Keratinocyte (primary cell): ENCODE measurements around the gene STMN3. TPM values are rescaled to one million over a fixed set of nuclear protein-coding genes. Genes with fewer than 3 reads are reported as not detected.
A peak's percentile ranks its signal among the peaks of the same experiment; 100 is the strongest.

Source experiments
- DNase-seq: peaks from one replicate; pipeline ENCODE4 v3.0.0-alpha.2; 2011; ENCODE audit warnings: low read depth, missing footprints, low spot score
- FAIRE-seq: peaks from 2 replicates; lab custom pipeline; 2011; peaks lifted over from hg19 to GRCh38; lab: Jason Lieb, UNC
- H2AFZ ChIP-seq: 2 replicates; pipeline ENCODE4 v1.6.0; 2012; ENCODE audit warnings: low read length, control low read depth, inconsistent platforms; ENCODE audit not compliant: control insufficient read depth
- H3K27ac ChIP-seq: 2 replicates; pipeline ENCODE4 v1.5.1; 2011; ENCODE audit warnings: low read length; ENCODE audit not compliant: control insufficient read depth, insufficient read depth
- H3K27me3 ChIP-seq: 3 replicates; pipeline ENCODE4 v1.6.0; 2011; ENCODE audit warnings: low read length; ENCODE audit not compliant: control insufficient read depth, insufficient read depth; ENCODE audit errors: extremely low read depth
- H3K36me3 ChIP-seq, 2 experiments: 2 replicates in 1 of 2; 3 replicates in 1 of 2; pipeline ENCODE4 v1.5.1; 2011; ENCODE audit warnings: low read length in 2 of 2, mild to moderate bottlenecking in 1 of 2; ENCODE audit not compliant: control insufficient read depth in 2 of 2, insufficient read depth in 2 of 2; ENCODE audit errors: extremely low read depth in 1 of 2
- H3K4me1 ChIP-seq: 3 replicates; pipeline ENCODE4 v1.5.1; 2011; ENCODE audit warnings: low read length; ENCODE audit not compliant: control insufficient read depth, insufficient read depth; ENCODE audit errors: extremely low read depth
- H3K4me2 ChIP-seq: 3 replicates; pipeline ENCODE4 v1.6.0; 2011; ENCODE audit warnings: low read depth, low read length; ENCODE audit not compliant: control insufficient read depth, insufficient read depth; ENCODE audit errors: extremely low read depth
- H3K4me3 ChIP-seq, 3 experiments: fragments of 200-600 bp in 1 of 3; sonication (generic) in 1 of 3; 2 replicates in 2 of 3; 3 replicates in 1 of 3; pipeline ENCODE4 v1.5.1; 2011 to 2016; ENCODE audit warnings: low read length in 3 of 3, mild to moderate bottlenecking in 3 of 3, control low read depth in 2 of 3, inconsistent platforms in 1 of 3, low read depth in 1 of 3, mixed read lengths in 1 of 3, mixed run types in 1 of 3, moderate library complexity in 1 of 3; ENCODE audit not compliant: control insufficient read depth in 2 of 3, insufficient read depth in 2 of 3; ENCODE audit errors: extremely low read depth in 1 of 3
- H3K79me2 ChIP-seq: 2 replicates; pipeline ENCODE4 v1.6.0; 2012; ENCODE audit warnings: low read length; ENCODE audit not compliant: control insufficient read depth, insufficient read depth
- H3K9ac ChIP-seq: 3 replicates; pipeline ENCODE4 v1.6.0; 2011; ENCODE audit warnings: low read length; ENCODE audit not compliant: control insufficient read depth, insufficient read depth; ENCODE audit errors: extremely low read depth
- H3K9me1 ChIP-seq: 3 replicates; pipeline ENCODE4 v1.6.0; 2011; ENCODE audit warnings: low read length; ENCODE audit not compliant: control insufficient read depth, insufficient read depth; ENCODE audit errors: extremely low read depth
- H3K9me3 ChIP-seq: 2 replicates; pipeline ENCODE4 v1.5.1; 2012; ENCODE audit warnings: low read depth, low read length; ENCODE audit not compliant: control insufficient read depth
- H4K20me1 ChIP-seq: 3 replicates; pipeline ENCODE4 v1.6.0; 2011; ENCODE audit warnings: low read length; ENCODE audit not compliant: control insufficient read depth, insufficient read depth; ENCODE audit errors: extremely low read depth
- CTCF ChIP-seq, 3 experiments: IDR thresholded peaks in 1 of 3; conservative IDR thresholded peaks in 1 of 3; optimal IDR thresholded peaks in 1 of 3; 2 replicates in 2 of 3; 3 replicates in 1 of 3; pipeline versions ENCODE3 to v1.5.1; 2011; ENCODE audit warnings: low read length in 3 of 3, mild to moderate bottlenecking in 3 of 3, moderate library complexity in 2 of 3, control low read depth in 1 of 3, inconsistent platforms in 1 of 3; ENCODE audit not compliant: insufficient read depth in 2 of 3; ENCODE audit errors: extremely low read depth in 1 of 3
- EZH2 ChIP-seq: IDR thresholded peaks from one replicate; pipeline ENCODE4 v1.6.1; 2012; ENCODE audit warnings: inconsistent platforms, mild to moderate bottlenecking, low read length, moderate library complexity
- dilution Hi-C: fragments of 300-500 bp; cut with MboI; formaldehyde crosslinking; loops from one replicate; pipeline ENCODE4 v1.7.0; 2020; ENCODE audit warnings: low sequenced_read_pairs; ENCODE audit not compliant: extremely low pct_ligation_motif_present
- polyA plus RNA-seq, 5 experiments: library from polyadenylated mRNA; depleted of rRNA in 3 of 5; stranded (reverse) in 3 of 5; stranded (forward) in 1 of 5; unstranded in 1 of 5; fragments of >200 nt; gene quantifications; 1 replicate in 1 of 5; 2 replicates in 3 of 5; 3 replicates in 1 of 5; pipeline versions ENCODE4 v1.2.1 to v1.2.3, GENCODE V29; 2011 to 2012; ENCODE audit warnings: missing spikeins in 2 of 5, low read depth in 1 of 5, low replicate concordance in 1 of 5

Gene STMN3
- polyA plus RNA-seq, 1 donor (not counting 4 experiments of a cell fraction or from before 2014, with no cell fraction given): 12.0 TPM

GRCh38 chr20:63625771-63626423 is 27.3 kb downstream of the STMN3 start:
- H3K9ac ChIP-seq: peak overlapping the region; percentile 91
- peaks cover 7% of the 10 kb centered on the region for H3K4me1 ChIP-seq
- dilution Hi-C loops: no loop called here
- H2AFZ ChIP-seq: no peak overlapping the region
- H3K9me3 ChIP-seq: no peaks in the 10 kb centered on the region
- FAIRE-seq (no peak), DNase-seq (no peak)
- H3K27me3 ChIP-seq: no peaks in the 10 kb centered on the region
- peaks cover 60% of the 10 kb centered on the region for H3K79me2 ChIP-seq
- peak overlapping the region; percentile 69 to 88 (median 76) for H3K4me3 ChIP-seq
- peaks cover 0 to 1% of the 10 kb centered on the region in 2 experiments for H3K36me3 ChIP-seq
- peak overlapping the region; percentile 81 for H3K27ac ChIP-seq
- peak overlapping the region; percentile 79 for H3K4me2 ChIP-seq
- H3K9me1 ChIP-seq: no peaks in the 10 kb centered on the region
- TF ChIP-seq CTCF (optimal IDR thresholded peaks at IDR 0.05 in 1 of 3, IDR thresholded peaks at IDR 0.05 in 1 of 3, conservative IDR thresholded peaks at IDR 0.05 in 1 of 3; ENCODE audit: extremely low read depth in 1 of 3, insufficient read depth in 2 of 3, low read length in 3 of 3) (no peak), EZH2 (no peak)
- H4K20me1 ChIP-seq: no peaks in the 10 kb centered on the region

DNA sequence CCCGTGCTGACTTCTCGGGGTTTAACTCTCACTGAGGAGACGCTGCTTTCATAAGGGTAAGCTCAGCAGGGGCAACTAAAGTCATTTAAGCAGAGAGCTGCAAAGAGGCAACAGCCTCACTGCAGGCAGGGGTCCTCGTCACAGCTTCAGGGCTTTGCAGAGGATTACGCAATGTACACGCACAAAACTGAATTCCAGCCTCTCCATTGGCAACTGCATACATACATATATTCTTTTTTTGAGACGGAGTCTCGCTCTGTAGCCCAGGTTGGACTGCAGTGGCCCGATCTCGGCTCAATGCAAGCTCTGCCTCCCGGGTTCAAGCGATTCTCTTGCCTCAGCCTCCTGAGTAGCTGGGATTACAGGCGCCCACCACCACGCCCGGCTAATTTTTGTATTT is 28.7 kb downstream of the STMN3 start:
- Histone ChIP-seq H4K20me1 (no peaks in the 10 kb centered on the region), H3K36me3 (peaks cover 0 to 1% of the 10 kb centered on the region in 2 experiments), H3K27me3 (no peaks in the 10 kb centered on the region), H3K9me1 (no peaks in the 10 kb centered on the region), H3K9me3 (no peaks in the 10 kb centered on the region), H3K4me1 (peaks cover 7% of the 10 kb centered on the region), H3K4me3 (no peak overlapping the region), H3K79me2 (peaks cover 72% of the 10 kb centered on the region), H3K4me2 (no peak overlapping the region), H3K9ac (no peak overlapping the region), H2AFZ (no peak overlapping the region), H3K27ac (no peak overlapping the region)
- no peak for FAIRE-seq
- no peak for TF ChIP-seq EZH2
- no peak for TF ChIP-seq CTCF (optimal IDR thresholded peaks at IDR 0.05 in 1 of 3, IDR thresholded peaks at IDR 0.05 in 1 of 3, conservative IDR thresholded peaks at IDR 0.05 in 1 of 3; ENCODE audit: extremely low read depth in 1 of 3, insufficient read depth in 2 of 3, low read length in 3 of 3)
- DNase-seq: no peak
- dilution Hi-C loops: no loop called here
